Measurements from ENCODE around the gene ANXA3. TPM values are rescaled to one million over a fixed set of nuclear protein-coding genes. Genes with fewer than 3 reads are reported as not detected.

Gene ANXA3
- total and polyA plus RNA-seq, 2 donors from 2014 or later = 33.7 to 79.9 TPM

GRCh38 chr4:78634011-78634664 lies 82.6 kb downstream of the ANXA3 start:
- TF ChIP-seq, protein P1, sequence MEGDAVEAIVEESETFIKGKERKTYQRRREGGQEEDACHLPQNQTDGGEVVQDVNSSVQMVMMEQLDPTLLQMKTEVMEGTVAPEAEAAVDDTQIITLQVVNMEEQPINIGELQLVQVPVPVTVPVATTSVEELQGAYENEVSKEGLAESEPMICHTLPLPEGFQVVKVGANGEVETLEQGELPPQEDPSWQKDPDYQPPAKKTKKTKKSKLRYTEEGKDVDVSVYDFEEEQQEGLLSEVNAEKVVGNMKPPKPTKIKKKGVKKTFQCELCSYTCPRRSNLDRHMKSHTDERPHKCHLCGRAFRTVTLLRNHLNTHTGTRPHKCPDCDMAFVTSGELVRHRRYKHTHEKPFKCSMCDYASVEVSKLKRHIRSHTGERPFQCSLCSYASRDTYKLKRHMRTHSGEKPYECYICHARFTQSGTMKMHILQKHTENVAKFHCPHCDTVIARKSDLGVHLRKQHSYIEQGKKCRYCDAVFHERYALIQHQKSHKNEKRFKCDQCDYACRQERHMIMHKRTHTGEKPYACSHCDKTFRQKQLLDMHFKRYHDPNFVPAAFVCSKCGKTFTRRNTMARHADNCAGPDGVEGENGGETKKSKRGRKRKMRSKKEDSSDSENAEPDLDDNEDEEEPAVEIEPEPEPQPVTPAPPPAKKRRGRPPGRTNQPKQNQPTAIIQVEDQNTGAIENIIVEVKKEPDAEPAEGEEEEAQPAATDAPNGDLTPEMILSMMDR (IDR thresholded peaks at IDR 0.05; ENCODE audit: borderline replicate concordance, extremely low read depth, insufficient read depth) = no peak
- Histone ChIP-seq H3K27ac (ENCODE audit: low read depth in 2 of 2, low read length in 2 of 2) (no peak overlapping the region), H3K9ac (ENCODE audit: low read length in 3 of 3) (no peak overlapping the region)

GRCh38 chr4:78638337-78639172 lies 87.0 kb downstream of the ANXA3 start:
- DNase-seq (no peak), FAIRE-seq (no peak)
- no peak overlapping the region for H3K27ac ChIP-seq (ENCODE audit: low read depth in 2 of 2, low read length in 2 of 2)
- no peak overlapping the region for H3K9ac ChIP-seq (ENCODE audit: low read length in 3 of 3)
- TF ChIP-seq, protein P1 (IDR thresholded peaks at IDR 0.05; ENCODE audit: borderline replicate concordance, extremely low read depth, insufficient read depth) = no peak
- H3K9me3 ChIP-seq (ENCODE audit: control insufficient read depth in 2 of 3, insufficient read depth in 1 of 3, low read length in 3 of 3) = no peaks in the 10 kb centered on the region
- intact Hi-C loops (cut with DNase I) = no loop called here
- no peaks in the 10 kb centered on the region for H3K4me1 ChIP-seq (ENCODE audit: control insufficient read depth in 2 of 3, insufficient read depth in 2 of 3, low read depth in 1 of 3, low read length in 3 of 3)
- no peaks in the 10 kb centered on the region for H3K36me3 ChIP-seq (ENCODE audit: control insufficient read depth in 2 of 3, insufficient read depth in 3 of 3, low read length in 3 of 3)
- no peaks in the 10 kb centered on the region for H3K27me3 ChIP-seq (ENCODE audit: control insufficient read depth, insufficient read depth, low read length)
- H3K4me3 ChIP-seq (ENCODE audit: low read length in 3 of 3) = no peak overlapping the region

More at GRCh38 chr4:78634011-78634664, 82.6 kb downstream of the ANXA3 start:
- intact Hi-C loops (cut with DNase I) = no loop called here
- Histone ChIP-seq H3K4me3 (ENCODE audit: low read length in 3 of 3) (no peak overlapping the region), H3K27me3 (ENCODE audit: control insufficient read depth, insufficient read depth, low read length) (no peaks in the 10 kb centered on the region), H3K4me1 (ENCODE audit: control insufficient read depth in 2 of 3, insufficient read depth in 2 of 3, low read depth in 1 of 3, low read length in 3 of 3) (peaks cover 0 to 4% (median 0%) of the 10 kb centered on the region in 3 donors), H3K9me3 (ENCODE audit: control insufficient read depth in 2 of 3, insufficient read depth in 1 of 3, low read length in 3 of 3) (no peaks in the 10 kb centered on the region), H3K36me3 (ENCODE audit: control insufficient read depth in 2 of 3, insufficient read depth in 3 of 3, low read length in 3 of 3) (no peaks in the 10 kb centered on the region)
- FAIRE-seq (no peak), DNase-seq (no peak)

GRCh38 chr4:78640714-78641113 lies 89.1 kb downstream of the ANXA3 start:
- no peak for DNase-seq
- Histone ChIP-seq H3K4me3 (ENCODE audit: low read length in 3 of 3) (no peak overlapping the region), H3K4me1 (ENCODE audit: control insufficient read depth in 2 of 3, insufficient read depth in 2 of 3, low read depth in 1 of 3, low read length in 3 of 3) (peaks cover 0 to 8% (median 4%) of the 10 kb centered on the region in 3 donors), H3K27ac (ENCODE audit: low read depth in 2 of 2, low read length in 2 of 2) (no peak overlapping the region), H3K9ac (ENCODE audit: low read length in 3 of 3) (no peak overlapping the region), H3K27me3 (ENCODE audit: control insufficient read depth, insufficient read depth, low read length) (no peaks in the 10 kb centered on the region), H3K9me3 (ENCODE audit: control insufficient read depth in 2 of 3, insufficient read depth in 1 of 3, low read length in 3 of 3) (no peaks in the 10 kb centered on the region), H3K36me3 (ENCODE audit: control insufficient read depth in 2 of 3, insufficient read depth in 3 of 3, low read length in 3 of 3) (no peaks in the 10 kb centered on the region)
- intact Hi-C loops (cut with DNase I) = no loop called here
- FAIRE-seq = no peak
- TF ChIP-seq, protein P1 (IDR thresholded peaks at IDR 0.05; ENCODE audit: borderline replicate concordance, extremely low read depth, insufficient read depth) = no peak

Measured in kidney (tissue), 14 donors.